GM20000 (cell line): ENCODE data around the gene MYZAP.

Experiments used
- DNase-seq: peaks from one replicate; pipeline ENCODE4 v3.0.0; 2012; ENCODE audit warnings: low spot score
- CTCF ChIP-seq: IDR thresholded peaks from 2 replicates; pipeline ENCODE4 v1.5.1; 2012; ENCODE audit warnings: mild to moderate bottlenecking, control low read depth; ENCODE audit errors: extremely low read depth, missing control alignments

The MYZAP gene

GRCh38 chr15:57562196-57562769 lies 29.4 kb upstream of the MYZAP start:
- no peak for TF ChIP-seq CTCF
- no peak for DNase-seq

- no peak for TF ChIP-seq CTCF
- no peak for DNase-seq
Observed at GRCh38 chr15:57563416-57563815, 28.3 kb upstream of the MYZAP start.

GRCh38 chr15:57565311-57565710 lies 26.4 kb upstream of the MYZAP start:
- DNase-seq = no peak
- TF ChIP-seq CTCF = no peak

- DNase-seq = no peak
- TF ChIP-seq CTCF = no peak
Observed at GRCh38 chr15:57566834-57567233, 24.9 kb upstream of the MYZAP start.

DNA sequence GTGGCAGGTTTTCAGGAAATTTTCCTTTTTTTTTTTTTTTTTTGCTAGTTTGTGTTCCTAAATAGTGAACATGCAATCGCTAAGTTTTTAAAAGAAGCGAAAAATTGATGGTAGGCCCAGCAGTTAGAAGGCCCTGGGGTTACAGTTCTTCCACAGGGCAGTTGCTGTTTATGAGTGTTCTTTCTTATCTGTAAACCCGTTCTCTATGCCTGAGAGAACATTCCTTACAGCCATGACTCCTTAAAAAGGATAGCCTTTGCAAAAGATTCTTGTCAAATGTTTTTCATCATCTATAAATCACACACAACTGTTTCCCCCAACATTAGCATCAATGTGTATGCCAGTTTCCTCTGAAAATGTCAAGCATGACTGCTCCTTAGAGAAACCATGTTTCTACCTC lies 23.8 kb upstream of the MYZAP start:
- no peak for TF ChIP-seq CTCF
- DNase-seq = no peak

GRCh38 chr15:57568299-57568698 lies 23.4 kb upstream of the MYZAP start:
- no peak for DNase-seq
- no peak for TF ChIP-seq CTCF

DNA sequence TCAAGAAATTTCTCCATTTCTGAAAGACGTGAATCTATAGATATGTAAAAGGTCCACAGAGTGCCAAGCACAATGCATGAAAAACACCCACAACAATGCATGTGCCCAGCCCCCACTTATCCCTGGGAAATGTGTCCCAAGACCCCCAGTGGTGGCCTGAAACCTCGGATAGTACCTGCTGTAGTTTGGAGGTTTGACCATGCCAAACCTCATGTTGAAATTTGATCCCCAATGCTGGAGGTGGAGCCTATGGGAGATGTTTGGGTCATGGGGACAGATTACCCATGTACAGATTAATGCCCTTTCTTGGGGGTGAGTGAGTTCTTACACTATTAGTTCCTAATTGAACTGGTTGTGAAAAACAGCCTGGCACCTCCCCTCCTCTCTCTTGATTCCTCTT lies 21.4 kb upstream of the MYZAP start:
- TF ChIP-seq CTCF = no peak
- no peak for DNase-seq

GRCh38 chr15:57570994-57571393 lies 20.7 kb upstream of the MYZAP start:
- no peak for DNase-seq

More at GRCh38 chr15:57570994-57571393, 20.7 kb upstream of the MYZAP start:
- TF ChIP-seq CTCF = no peak
